GM21723 (cell line): ENCODE results near the gene TEX35.

Source experiments
- ATAC-seq: cut with Tn5 transposase; IDR thresholded peaks from one replicate; pipeline ENCODE4 v1.9.1; 2021; ENCODE audit warnings: mild to moderate bottlenecking, moderate library complexity; ENCODE audit not compliant: unreplicated experiment

The TEX35 gene

DNA sequence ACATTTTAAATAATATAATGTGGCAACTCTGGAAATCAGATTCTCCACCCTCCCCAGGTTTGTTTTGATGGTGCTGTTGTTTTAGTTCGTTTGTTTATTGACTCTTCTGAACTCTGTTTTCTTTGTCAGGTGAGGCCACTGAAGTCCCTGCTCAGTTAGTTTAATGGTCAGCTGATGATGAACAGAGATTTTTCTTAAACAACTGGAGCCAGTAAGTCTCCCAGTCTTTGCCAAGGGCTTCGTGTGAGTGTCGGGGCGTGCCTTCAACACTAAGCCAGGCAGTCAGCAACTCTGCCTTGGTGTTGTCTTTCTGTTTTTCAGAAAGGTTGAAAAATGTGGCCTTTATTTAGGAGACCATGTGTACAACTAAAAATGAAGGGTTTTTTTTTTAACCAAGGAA is 58.9 kb downstream of the TEX35 start:
- no peak for ATAC-seq
